Suppressor macrophage treated with lipopolysaccharide for 1 hour (primary cell): ENCODE measurements around the gene CDHR1.

ENCODE experiments used
- DNase-seq, 3 donors: peaks; one replicate each; pipeline ENCODE4 v3.0.0-alpha.2; 2020 to 2022

The CDHR1 gene

DNA sequence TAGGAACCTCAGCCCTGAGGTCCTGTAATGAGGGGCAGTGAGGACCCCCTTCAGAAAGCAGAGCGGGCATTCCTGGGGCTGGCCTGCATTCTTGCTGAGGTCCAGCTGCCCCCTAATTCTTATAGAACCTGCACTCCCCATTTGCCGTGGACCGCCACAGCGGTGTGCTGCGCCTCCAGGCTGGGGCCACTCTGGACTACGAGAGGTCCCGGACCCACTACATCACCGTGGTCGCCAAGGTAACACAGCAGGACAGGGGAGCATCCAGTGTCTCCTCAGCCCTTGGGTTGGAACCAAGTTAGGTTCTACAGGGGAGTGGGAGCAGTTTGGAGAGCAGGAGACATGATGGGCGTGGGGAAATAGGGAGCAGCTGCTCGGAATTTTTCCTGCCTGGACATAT lies 7.3 kb downstream of the CDHR1 start:
- no peak for DNase-seq

DNA sequence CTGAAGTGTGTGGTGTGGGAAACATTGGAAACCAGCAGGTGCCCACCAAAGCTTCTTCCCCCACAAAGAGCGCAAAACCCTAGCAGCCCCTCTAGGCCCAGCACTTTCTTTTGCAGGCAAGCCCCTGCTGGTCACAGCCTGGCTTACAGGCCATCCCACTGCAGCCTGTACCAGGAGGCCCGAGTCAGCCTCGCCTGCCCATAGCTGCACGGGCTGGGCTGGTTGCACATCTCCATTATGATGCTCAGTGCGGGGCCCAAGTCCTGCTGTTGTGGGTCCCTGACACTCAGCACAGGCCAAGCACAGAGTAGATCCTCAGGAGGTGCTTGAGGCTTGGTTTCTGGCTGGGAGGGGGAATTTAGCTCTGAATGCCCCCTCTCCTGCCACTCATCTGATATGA lies 8.0 kb downstream of the CDHR1 start:
- no peak for DNase-seq

DNA sequence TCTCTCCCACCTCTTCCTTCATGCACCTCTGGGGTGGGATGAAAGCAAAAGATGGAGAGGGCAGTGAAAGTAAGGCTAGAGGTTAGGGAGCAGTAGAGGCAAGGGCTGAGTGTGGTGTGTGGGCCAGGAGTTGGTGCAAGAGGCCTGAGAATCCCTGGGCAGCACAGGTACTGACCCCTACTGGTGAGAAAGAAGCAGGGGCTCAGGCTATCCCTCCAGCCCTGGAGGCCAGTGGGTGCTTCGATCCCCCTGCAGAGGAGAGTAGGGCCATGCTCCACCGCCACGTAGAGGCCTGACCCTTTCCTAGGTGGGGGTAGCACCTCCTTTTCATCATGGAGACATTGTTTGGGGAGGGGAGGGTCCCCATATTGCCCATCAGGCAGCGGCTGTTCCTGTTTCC lies 9.8 kb downstream of the CDHR1 start:
- DNase-seq, result no peak

DNA sequence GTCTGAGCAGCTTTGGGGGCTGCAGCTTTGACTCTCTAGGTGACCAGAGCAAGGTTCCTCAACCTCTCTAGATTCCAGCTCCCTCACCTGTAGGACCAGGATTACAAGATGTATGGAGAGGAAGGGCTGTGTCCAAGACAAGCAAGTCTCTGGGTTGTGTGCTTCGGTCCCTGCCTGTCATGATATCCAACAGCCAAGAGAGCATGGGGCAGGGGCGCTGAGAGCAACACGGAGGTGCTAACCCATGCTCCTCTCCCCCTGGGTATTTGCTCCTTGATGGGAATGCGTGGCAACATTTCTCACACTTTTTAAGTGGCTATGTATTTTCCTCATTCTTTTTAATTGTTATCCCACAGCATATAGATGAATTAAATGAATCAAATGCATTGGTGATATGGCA lies 10.3 kb downstream of the CDHR1 start:
- DNase-seq, result no peak

DNA sequence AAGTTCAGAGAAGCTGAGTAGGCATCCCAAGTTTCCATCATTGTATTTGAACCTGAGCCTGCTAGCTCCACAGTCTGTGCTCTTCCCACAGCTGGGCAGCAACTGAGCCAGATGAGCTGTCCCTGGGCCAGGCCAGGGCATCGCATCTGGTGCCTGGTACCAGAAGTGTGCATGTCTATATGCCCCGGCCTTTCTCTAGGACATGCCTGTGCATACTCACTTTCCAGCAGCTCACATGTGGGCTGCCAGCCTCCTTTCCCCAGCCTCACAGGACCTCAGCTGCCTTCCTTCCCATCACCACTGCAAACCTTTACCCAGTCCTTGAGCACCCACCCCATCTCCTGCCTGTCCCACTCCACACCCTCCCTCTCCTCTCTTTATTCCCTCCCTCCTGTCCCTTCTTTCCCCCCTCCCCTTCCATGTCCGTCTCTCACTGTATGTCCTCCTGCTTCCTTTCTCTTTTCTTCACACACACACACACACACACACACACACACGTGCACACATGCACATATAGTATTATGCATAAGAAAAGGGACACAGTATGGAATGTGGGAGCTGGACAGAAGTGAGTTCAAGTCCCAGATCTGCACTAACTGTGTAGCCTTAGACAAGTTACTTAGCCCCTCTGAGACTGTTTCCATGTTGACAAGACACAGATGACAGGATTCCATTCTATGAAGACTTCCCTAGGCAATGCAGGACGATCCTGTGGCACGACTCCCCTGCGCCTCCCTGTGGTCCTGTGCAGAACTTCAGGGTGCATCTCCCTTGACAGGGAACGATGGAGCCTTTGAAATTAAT lies 10.9 kb downstream of the CDHR1 start:
- peak; percentile 60 to 75 (median 66) for DNase-seq

DNA sequence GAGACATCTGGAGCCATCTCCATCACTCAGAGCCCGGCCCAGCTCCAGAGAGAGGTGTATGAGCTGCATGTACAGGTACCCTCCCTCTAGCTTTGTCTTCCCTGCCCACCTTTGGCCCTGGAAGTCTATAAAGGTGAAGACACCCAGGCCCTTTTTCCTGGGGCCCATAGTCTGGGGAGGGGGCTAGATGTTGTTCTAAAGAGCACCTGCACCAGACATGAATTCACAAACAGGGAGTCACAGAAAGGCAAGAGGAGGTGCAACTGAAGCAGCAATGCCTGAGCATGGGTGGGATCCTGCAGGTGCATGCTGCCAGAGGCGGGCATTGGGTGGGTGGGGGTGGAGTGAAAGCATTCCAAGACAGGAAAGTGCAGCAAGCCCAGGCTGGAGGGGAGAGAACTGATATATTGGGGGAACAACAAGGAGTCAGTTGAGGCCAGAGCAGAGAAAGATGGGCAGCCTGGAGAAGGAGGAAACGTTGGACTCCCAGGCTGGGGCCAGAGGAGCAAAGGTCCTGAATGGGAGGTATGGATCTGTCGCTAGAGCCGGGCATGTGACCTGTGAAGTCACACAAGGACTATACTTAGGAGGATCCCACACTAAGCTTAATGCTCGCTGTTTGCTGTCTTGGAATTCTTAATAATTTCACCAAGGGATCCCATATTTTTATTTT lies 11.7 kb downstream of the CDHR1 start:
- no peak for DNase-seq

DNA sequence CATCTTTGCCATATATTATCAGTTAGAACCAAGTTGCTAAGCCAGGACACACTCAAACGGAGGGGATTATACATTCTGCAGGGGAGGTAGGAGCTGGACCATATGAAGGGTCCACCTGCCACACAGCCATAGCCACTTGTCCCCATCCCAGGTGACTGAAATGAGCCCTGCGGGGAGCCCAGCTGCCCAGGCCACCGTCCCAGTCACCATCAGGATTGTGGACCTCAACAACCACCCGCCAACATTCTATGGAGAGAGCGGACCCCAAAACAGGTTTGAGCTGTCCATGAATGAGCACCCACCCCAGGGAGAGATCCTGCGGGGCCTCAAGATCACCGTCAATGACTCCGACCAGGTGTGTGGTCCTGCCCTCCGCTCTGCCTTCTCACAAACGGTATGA lies 13.7 kb downstream of the CDHR1 start:
- DNase-seq, result no peak

DNA sequence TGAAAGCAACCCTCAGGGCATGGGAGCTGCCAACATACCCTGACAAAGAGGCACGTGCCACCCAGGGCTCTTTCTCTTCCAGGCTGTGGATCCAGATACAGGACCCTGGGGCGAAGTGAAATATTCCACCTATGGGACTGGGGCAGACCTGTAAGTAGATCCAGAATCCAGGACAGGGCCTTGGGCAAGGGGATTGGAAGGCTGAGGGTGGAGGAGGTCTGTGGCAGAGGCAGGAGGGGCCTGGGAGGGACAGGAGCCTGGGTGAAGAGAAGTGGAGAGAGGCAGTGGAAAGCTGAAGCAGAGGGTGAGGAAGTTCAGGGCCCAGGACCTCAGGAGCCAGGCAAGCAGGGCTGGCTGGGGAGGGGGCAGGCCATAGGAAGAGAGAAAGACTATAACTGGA lies 17.2 kb downstream of the CDHR1 start:
- DNase-seq, result no peak

DNA sequence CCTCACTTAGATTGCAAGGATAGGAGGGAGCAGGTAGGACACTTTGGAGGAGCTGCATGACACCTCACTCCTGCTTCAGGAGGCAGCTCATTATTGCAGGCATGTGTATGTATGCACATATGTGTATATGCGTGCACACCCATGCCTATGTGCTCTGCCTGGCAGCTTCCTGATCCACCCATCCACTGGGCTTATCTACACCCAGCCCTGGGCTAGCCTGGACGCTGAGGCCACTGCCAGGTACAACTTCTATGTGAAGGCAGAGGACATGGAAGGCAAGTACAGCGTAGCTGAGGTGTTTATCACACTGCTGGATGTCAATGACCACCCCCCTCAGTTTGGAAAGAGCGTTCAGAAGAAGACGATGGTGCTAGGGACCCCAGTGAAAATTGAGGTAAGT lies 17.7 kb downstream of the CDHR1 start:
- DNase-seq, result no peak

DNA sequence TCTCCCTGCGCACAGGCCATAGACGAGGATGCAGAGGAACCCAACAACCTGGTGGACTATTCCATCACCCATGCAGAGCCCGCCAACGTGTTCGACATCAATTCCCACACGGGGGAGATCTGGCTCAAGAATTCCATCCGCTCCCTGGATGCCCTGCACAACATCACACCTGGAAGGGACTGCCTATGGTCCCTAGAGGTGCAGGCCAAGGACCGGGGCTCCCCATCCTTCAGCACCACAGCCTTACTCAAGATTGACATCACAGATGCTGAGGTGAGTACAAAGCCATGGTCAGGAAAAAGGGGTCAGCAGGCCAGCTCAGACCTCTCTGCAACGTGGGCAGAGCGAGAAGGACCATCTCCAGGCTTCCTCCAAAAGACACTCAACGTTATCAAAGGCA lies 18.7 kb downstream of the CDHR1 start:
- DNase-seq, result no peak

DNA sequence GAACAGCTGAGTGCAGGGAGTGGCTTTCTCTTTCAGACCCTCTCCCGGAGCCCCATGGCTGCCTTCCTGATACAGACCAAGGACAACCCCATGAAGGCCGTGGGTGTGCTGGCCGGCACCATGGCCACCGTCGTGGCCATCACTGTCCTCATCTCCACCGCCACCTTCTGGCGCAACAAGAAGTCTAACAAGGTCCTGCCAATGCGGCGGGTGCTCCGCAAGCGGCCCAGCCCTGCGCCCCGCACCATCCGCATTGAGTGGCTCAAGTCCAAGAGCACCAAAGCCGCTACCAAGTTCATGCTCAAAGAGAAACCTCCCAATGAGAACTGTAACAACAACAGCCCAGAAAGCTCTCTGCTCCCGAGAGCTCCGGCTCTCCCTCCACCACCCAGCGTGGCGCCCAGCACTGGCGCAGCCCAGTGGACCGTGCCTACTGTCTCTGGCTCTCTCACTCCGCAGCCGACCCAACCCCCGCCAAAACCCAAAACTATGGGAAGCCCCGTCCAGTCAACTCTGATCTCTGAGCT lies 19.8 kb downstream of the CDHR1 start:
- DNase-seq, result no peak

DNA sequence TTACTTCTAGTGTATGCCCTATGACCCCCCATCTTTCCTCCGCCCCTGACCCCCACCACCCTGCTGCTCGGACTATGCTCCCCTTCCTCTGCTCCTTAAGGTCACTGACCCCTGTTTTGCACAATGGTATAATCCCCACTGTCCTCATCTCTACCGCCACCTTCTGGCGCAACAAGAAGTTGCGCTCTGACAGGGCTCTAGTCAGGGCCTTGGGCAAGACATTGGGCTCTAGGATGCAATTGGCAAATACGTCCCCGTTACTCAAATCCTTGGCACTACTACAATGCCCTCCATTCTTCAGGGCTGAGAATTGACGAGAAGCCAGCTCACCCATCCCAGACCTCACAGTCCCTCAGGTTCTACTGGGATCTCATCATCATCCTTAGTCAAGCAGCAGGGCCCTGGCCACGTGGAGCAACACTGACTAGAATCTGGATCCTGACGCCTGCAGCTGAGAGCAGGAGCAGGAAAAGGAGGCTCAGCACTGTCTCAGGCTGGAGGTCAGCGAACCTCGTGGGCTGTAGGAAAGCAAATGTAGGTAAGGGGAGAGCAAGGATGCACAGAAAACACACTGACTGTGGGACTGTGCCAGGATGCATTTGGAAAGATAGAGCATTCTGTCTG lies 20.4 kb downstream of the CDHR1 start:
- peak; percentile 37 to 56 (median 39) for DNase-seq

DNA sequence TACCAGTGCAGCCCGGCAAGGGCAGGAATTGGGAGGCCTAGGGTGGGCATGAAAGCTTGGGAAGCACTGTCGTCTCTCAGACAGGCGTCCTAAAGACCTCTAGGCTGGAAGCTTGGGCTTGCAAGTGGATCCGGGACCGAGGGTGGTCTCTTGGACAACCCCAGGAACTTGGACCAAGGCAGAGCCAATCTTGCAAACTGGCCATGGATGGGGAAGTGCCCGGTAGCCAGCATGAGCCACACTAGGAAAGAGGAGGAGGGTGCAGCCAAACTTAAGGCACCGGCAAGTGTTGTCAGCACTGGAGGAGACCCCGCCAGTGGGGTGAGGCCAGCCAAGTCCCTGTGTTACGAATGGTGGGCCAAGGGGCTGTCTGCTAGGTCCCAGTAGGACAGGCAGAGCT lies 22.5 kb downstream of the CDHR1 start:
- no peak for DNase-seq

DNA sequence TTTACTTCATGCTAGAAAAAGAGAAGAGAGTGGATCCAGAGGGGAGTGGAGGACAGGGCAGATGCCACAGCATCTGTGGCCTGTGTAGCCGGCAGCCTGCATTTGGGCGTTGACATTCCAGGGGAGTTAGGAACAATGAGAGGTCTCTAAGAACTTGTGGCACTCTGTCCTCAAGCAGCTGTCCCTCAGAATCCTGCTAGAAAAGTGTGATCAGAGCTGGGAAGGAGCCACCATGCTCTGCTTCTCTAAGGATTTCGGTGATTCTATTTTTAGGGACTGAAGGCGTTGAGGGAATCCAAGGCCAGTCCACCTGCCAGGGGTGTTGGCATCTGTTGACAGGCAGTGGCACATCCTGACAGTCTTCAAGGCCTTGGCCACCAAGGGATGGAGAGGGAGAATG lies 23.4 kb downstream of the CDHR1 start:
- DNase-seq, result no peak

DNA sequence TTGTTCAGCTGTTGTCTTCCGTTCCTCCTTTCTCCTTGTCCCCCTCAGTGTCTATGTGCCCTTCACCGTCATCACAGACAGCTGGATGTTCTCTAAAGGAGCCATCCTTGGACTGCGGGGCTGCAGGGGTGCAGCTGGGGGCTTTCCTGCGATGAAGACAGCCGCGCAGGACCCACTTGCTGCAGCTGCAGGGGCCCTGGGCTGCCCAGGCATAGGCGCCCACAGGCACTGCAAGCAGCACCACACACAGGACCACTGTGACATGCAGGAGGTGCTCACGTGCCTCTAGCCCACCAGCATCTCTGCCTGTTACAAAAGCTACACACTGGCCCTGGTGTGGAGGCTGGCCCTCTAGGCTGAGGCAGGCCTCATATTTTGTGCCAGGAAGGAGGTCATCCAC lies 27.6 kb downstream of the CDHR1 start:
- no peak for DNase-seq

DNA sequence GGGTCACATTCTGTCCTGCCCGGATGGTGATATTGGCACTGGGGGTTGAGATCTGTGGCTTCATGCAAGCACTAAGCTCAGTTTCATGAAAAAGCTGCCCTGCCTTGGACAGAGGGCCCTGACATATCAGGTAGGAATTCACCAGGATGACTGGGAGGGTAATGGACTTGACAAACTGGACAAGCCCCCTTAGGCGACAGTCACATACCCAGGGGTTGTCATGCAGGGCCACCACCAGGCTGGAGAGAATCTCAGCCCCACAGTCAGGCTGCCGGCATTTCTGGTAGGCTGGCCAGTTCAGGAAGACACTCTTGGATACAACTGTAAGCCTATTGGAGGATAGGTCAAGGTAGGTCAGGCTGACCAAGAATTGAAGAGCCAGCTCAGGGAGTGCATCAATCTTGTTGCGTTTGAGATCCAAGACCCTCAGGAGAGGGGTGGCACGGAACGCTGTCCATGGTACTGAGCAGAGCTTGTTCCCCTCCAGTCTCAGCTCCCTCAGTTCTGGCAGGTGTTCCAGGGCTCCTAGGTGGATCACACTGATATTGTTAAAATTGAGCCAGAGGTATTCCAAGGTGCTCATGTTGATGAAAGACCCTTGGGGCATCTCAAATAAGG lies 30.2 kb downstream of the CDHR1 start:
- no peak for DNase-seq

DNA sequence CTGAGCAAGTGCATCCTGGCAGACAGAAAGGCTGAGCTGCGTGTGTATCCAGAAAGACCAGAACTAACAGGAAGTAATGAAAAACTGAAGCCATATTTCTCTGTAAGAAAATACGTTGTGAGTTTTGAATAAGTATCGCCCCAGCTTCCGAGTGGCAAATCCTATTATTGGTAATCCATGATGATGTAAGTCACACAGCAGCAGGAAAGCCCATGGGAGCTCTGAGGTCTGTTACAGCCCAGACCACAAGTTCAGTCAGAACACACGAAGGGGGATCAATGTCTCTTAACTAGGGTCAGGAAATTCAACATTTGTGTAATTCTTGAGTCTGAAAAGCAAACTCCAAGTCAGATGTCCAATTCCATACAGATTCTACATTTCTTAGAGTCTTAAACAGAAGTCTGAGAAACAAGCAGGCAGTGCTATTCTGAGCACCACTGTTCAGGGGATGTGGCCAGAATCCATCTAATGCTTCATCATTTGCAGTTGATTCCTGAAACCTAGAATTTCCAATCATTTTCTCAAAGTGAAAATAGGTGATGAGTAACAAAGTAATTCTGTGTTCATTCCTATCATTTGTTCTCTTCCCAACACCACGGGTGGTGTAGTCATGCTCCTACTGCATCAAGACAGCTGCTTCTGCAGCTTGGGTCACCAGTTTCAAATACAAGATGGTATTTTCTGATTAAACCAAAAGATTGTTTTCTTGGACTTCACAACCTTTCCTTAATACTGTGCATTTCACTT lies 31.3 kb downstream of the CDHR1 start, which contains the start of gene LRIT2:
Gene LRIT2, minus strand, starts transcription at position 118 of the 747 bp plus-strand sequence. Its CDS starts 24 bp downstream, at position 94.
- no peak for DNase-seq

DNA sequence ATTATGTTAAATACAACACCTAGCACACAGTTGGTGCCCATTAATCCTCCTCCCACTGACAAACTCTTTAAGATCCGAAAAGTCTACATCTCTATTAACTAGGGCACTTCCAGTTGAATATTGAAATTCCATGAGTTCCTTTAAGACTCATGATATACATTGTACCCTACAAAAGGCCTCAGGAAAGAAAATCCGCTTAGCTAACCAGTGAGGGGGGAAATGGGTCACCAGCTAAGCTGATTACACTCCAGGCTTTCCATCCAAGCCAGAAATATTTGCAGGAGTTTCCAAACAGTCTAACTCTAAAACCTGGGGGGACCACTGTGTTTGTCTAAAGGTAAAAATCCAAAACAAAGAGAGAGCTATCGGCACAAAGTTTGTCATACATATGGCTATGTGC lies 32.3 kb downstream of the CDHR1 start:
- no peak for DNase-seq

DNA sequence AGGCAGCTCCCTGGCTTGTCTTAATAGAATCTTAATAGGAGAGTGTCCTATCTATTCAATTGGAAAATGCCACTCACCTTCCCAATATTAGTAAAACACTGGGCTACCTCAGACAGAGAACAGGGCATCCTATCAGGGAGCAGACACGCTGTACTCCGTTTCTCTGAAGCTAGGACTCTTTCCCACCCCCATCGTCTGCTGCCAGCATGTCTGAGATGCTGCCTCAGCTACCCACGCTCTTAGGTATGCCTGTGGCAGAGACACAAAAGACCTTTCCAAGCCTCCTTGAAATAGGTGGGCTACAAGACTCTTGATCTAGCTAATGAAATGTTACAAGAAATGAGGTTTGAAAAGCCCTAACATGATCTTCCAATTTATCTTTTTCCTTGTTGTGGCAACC lies 33.5 kb downstream of the CDHR1 start:
- no peak for DNase-seq

DNA sequence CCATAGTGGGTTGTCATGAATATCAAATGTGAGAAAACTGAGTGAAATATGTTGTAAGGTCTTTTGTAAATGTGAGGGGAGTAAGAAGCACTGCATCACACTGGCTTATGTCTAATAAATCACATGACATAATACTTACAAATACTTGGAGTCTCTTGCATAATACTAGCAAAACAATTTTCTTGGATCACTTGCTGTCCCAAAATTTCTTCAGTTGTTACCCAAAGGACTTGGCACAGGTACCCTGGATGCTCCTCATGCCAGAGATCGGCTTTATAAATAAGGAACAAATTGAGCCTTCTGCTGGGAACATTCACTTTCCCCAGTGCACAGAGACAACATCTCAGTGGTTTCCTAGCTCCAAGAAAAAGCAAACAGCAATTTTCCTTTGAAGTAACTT lies 36.0 kb downstream of the CDHR1 start:
- no peak for DNase-seq

DNA sequence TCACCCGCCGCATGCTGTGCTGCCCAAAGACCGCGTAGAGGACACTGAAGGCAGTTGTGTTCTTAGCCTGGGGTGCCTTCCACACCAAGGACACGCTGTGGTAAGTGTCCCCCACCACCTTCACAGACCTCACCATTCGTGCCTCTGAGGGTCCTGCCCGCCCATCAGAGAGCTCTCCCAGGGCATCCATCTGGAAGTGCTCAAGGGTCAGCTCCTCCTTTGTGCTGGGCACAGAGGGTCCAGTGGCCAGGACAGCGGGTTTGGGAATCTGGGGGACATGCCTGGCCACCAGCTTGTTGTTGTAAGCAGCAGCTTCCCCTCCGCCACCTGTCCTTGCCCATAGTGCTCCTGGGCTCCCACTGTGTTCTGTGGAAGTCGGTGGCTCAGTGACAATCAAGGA lies 38.0 kb downstream of the CDHR1 start:
- no peak for DNase-seq

DNA sequence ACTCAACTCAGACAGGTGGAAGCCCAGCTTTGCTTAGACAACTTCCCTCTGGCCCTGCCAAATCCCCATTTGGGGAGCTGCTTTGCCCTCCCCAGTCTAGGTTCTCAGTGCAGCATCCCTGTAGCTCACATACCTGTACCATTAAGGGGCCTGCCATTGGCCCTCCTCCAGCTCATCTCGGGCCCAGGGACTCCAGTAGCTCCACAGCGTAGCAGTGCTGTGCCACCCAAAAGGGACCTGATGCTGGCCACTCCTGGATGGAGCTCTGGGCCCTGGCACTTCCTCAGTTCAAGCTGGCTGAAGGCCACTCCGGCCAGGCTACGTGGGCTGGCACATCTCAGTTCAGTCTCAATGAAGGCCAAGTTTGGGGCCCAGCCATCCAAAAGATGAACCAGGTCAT lies 39.6 kb downstream of the CDHR1 start:
- no peak for DNase-seq

DNA sequence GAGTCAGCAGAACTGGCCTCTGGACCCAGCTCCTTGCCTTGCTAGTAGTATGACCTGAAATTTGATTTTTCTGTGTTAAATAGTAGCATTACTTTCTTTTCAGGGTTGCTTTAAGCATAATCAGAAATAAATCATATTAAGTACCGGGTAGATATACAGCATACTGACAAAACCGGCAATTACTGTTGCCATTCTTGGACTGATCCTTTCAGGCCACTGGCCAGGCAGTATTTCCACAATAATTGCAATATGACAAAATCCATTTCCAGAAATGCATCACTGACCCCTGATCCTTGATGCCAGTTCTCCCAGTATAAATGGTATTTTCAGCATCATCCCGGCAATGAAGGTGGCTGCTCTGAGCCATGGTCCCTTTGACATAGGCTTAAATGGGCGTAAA lies 40.1 kb downstream of the CDHR1 start:
- no peak for DNase-seq
